IMR-90 (cell line): ENCODE data around the gene ALK. TPM values are rescaled to one million over a fixed set of nuclear protein-coding genes. Genes with fewer than 3 reads are reported as not detected.

Source experiments
- ATAC-seq: fragments of 200-7000 bp; cut with Tn5 transposase; 2 replicates; pipeline ENCODE4 v1.9.1; 2020; ENCODE audit warnings: low read depth, mild to moderate bottlenecking, moderate library complexity
- BruUV-seq: library from RNA; stranded (reverse); fragments of 400-500 nt; replicated peaks from 2 replicates; lab custom pipeline; 2021; lab: Mats Ljungman, UMichigan
- CTCF ChIA-PET: fragments of 300-600 bp; formaldehyde crosslinking; extraction: SDS; loops from one replicate; lab custom pipeline; 2021; ENCODE audit warnings: antibody characterized with exemption; lab: Yijun Ruan, JAX
- POLR2A ChIA-PET: fragments of 300-600 bp; sonication (Branson Sonifier 250); formaldehyde crosslinking; loops from one replicate; lab custom pipeline; 2022; ENCODE audit warnings: antibody characterized with exemption; ENCODE audit not compliant: unreplicated experiment; lab: Charles Lee
- DNase-seq: peaks from one replicate; pipeline ENCODE4 v3.0.0; 2013
- H2AFZ ChIP-seq: replicated peaks from 2 replicates; pipeline ENCODE3; 2013; ENCODE audit warnings: low read length, mild to moderate bottlenecking; ENCODE audit not compliant: poor library complexity
- H2AK5ac ChIP-seq: 2 replicates; pipeline ENCODE4 v1.6.1; 2013; ENCODE audit warnings: low read depth, low read length, inconsistent platforms
- H2AK9ac ChIP-seq: replicated peaks from 2 replicates; pipeline ENCODE3; 2013; ENCODE audit warnings: mild to moderate bottlenecking, low read depth, low read length, moderate library complexity; ENCODE audit not compliant: poor library complexity
- H2BK120ac ChIP-seq: 2 replicates; pipeline ENCODE4 v1.6.1; 2013; ENCODE audit warnings: low read depth, low read length, inconsistent platforms
- H2BK15ac ChIP-seq: 3 replicates; pipeline ENCODE4 v1.6.1; 2013; ENCODE audit warnings: low read depth, low read length, inconsistent platforms
- H2BK20ac ChIP-seq: 2 replicates; pipeline ENCODE4 v1.6.1; 2013; ENCODE audit warnings: low read depth, mild to moderate bottlenecking, inconsistent platforms, low read length, moderate library complexity
- H2BK5ac ChIP-seq: 2 replicates; pipeline ENCODE4 v1.6.1; 2013; ENCODE audit warnings: mild to moderate bottlenecking, low read depth, low read length, inconsistent platforms; ENCODE audit not compliant: poor library complexity, severe bottlenecking
- H3K14ac ChIP-seq: replicated peaks from 2 replicates; pipeline ENCODE4 v1.6.1; 2013; ENCODE audit warnings: low read depth, low read length, inconsistent platforms
- H3K18ac ChIP-seq: 2 replicates; pipeline ENCODE4 v1.6.1; 2013; ENCODE audit warnings: low read depth, low read length, control low read depth
- H3K23ac ChIP-seq: 2 replicates; pipeline ENCODE4 v1.6.1; 2013; ENCODE audit warnings: low read depth, low read length, inconsistent platforms
- H3K27ac ChIP-seq: 2 replicates; pipeline ENCODE4 v1.5.1; 2013; ENCODE audit warnings: mild to moderate bottlenecking, control low read depth, low read length; ENCODE audit not compliant: insufficient read depth
- H3K27me3 ChIP-seq: 2 replicates; pipeline ENCODE4 v1.6.1; 2013; ENCODE audit warnings: low read length; ENCODE audit not compliant: control insufficient read depth, insufficient read depth
- H3K36me3 ChIP-seq: 2 replicates; pipeline ENCODE4 v1.6.1; 2013; ENCODE audit warnings: low read length, mixed read lengths; ENCODE audit not compliant: control insufficient read depth, insufficient read depth
- H3K4ac ChIP-seq: 2 replicates; pipeline ENCODE4 v1.6.1; 2013; ENCODE audit warnings: low read depth, low read length, inconsistent platforms
- H3K4me1 ChIP-seq: 2 replicates; pipeline ENCODE4 v1.6.1; 2013; ENCODE audit warnings: low read length, mixed read lengths; ENCODE audit not compliant: control insufficient read depth, insufficient read depth
- H3K4me2 ChIP-seq: 2 replicates; pipeline ENCODE4 v1.6.1; 2013; ENCODE audit warnings: low read depth, mild to moderate bottlenecking, control low read depth, low read length, moderate library complexity
- H3K4me3 ChIP-seq: 2 replicates; pipeline ENCODE4 v1.5.1; 2013; ENCODE audit warnings: low read depth, mild to moderate bottlenecking, control low read depth, low read length, moderate library complexity; ENCODE audit not compliant: insufficient read depth
- H3K56ac ChIP-seq: 2 replicates; pipeline ENCODE4 v1.6.1; 2013; ENCODE audit warnings: low read length, inconsistent platforms; ENCODE audit not compliant: insufficient read depth; ENCODE audit errors: extremely low read depth
- H3K79me1 ChIP-seq, 2 experiments: 2 replicates each; pipeline ENCODE4 v1.6.1; 2013; ENCODE audit warnings: low read length in 2 of 2, inconsistent platforms in 1 of 2, low read depth in 1 of 2
- H3K9ac ChIP-seq: 2 replicates; pipeline ENCODE4 v1.6.1; 2013; ENCODE audit warnings: low read depth, low read length, control low read depth
- H3K9me1 ChIP-seq: 2 replicates; pipeline ENCODE4 v1.6.1; 2013; ENCODE audit warnings: low read length, inconsistent platforms; ENCODE audit not compliant: insufficient read depth
- H3K9me3 ChIP-seq: 2 replicates; pipeline ENCODE4 v1.6.1; 2013; ENCODE audit warnings: low read length; ENCODE audit not compliant: control insufficient read depth, insufficient read depth
- H4K20me1 ChIP-seq: 2 replicates; pipeline ENCODE4 v1.6.1; 2013; ENCODE audit warnings: low read length, inconsistent platforms; ENCODE audit not compliant: insufficient read depth
- H4K5ac ChIP-seq: 2 replicates; pipeline ENCODE4 v1.6.1; 2013; ENCODE audit warnings: mild to moderate bottlenecking, low read depth, low read length, control low read depth
- H4K8ac ChIP-seq, 2 experiments: 2 replicates each; pipeline ENCODE4 v1.6.1; 2013; ENCODE audit warnings: low read depth in 2 of 2, low read length in 2 of 2, control low read depth in 1 of 2, inconsistent platforms in 1 of 2
- H4K91ac ChIP-seq: 2 replicates; pipeline ENCODE4 v1.6.1; 2013; ENCODE audit warnings: low read depth, low read length, inconsistent platforms; ENCODE audit not compliant: insufficient read depth
- BHLHE40 ChIP-seq: fragments of 150-350 bp; IDR thresholded peaks from 2 replicates; pipeline ENCODE4 v1.6.1; 2016; ENCODE audit warnings: mild to moderate bottlenecking, low read depth, low read length
- CEBPB ChIP-seq: IDR thresholded peaks from 2 replicates; pipeline ENCODE4 v1.6.1; 2012; ENCODE audit warnings: low read depth, low read length, improper control_type of control experiment
- CHD1 ChIP-seq: IDR thresholded peaks from 2 replicates; pipeline ENCODE4 v1.6.1; 2012; ENCODE audit warnings: low read depth, low read length, improper control_type of control experiment
- CTCF ChIP-seq: conservative IDR thresholded peaks from 2 replicates; pipeline ENCODE4 v1.5.1; 2012; ENCODE audit warnings: mild to moderate bottlenecking, low read depth, low read length, improper control_type of control experiment
- ELK1 ChIP-seq: fragments of 150-350 bp; IDR thresholded peaks from 2 replicates; pipeline ENCODE4 v1.6.1; 2016; ENCODE audit warnings: low read depth, mild to moderate bottlenecking, low read length, moderate library complexity, borderline replicate concordance
- FOS ChIP-seq: fragments of 150-350 bp; IDR thresholded peaks from 2 replicates; pipeline ENCODE4 v1.6.1; 2016; ENCODE audit warnings: low read depth, low read length
- MAFK ChIP-seq: IDR thresholded peaks from 2 replicates; pipeline ENCODE4 v1.6.1; 2012; ENCODE audit warnings: low read depth, low read length, improper control_type of control experiment
- NFE2L2 ChIP-seq: fragments of 150-350 bp; IDR thresholded peaks from 2 replicates; pipeline ENCODE4 v1.6.1; 2016; ENCODE audit warnings: low read depth, mild to moderate bottlenecking, low read length
- POLR2A ChIP-seq: IDR thresholded peaks from 2 replicates; pipeline ENCODE4 v1.6.1; 2012; ENCODE audit warnings: mild to moderate bottlenecking, low read depth, low read length
- RAD21 ChIP-seq: IDR thresholded peaks from 2 replicates; pipeline ENCODE4 v1.6.1; 2012; ENCODE audit warnings: low read length, improper control_type of control experiment
- RCOR1 ChIP-seq: IDR thresholded peaks from 2 replicates; pipeline ENCODE4 v1.6.1; 2012; ENCODE audit warnings: mild to moderate bottlenecking, low read length, improper control_type of control experiment; ENCODE audit not compliant: insufficient replicate concordance
- RFX5 ChIP-seq: IDR thresholded peaks from 2 replicates; pipeline ENCODE4 v1.8.0; 2012; ENCODE audit warnings: low read depth, mild to moderate bottlenecking, low read length, moderate library complexity
- SMC3 ChIP-seq: fragments of 150-350 bp; IDR thresholded peaks from 2 replicates; pipeline ENCODE4 v1.6.1; 2016; ENCODE audit warnings: low read depth, mild to moderate bottlenecking, antibody characterized with exemption, low read length, moderate library complexity
- USF2 ChIP-seq: fragments of 150-350 bp; IDR thresholded peaks from 2 replicates; pipeline ENCODE4 v1.6.1; 2017; ENCODE audit warnings: mild to moderate bottlenecking, antibody characterized with exemption, low read length, low read depth
- WGBS, 2 experiments: methylation state at CpG; one replicate each; pipeline versions ENCODE4 v1.1.5 to v1.1.7; 2013; ENCODE audit warnings: missing lambda C conversion rate in 2 of 2; ENCODE audit not compliant: insufficient read length in 1 of 2; ENCODE audit errors: extremely low coverage in 2 of 2; 5-methylcytosine and 5-hydroxymethylcytosine counted together
- dilution Hi-C: fragments of 300-500 bp; cut with HindIII; formaldehyde crosslinking; loops from one replicate; pipeline ENCODE4 v1.14.3; 2018; ENCODE audit warnings: low sequenced_read_pairs; ENCODE audit not compliant: unreplicated experiment
- in situ Hi-C: fragments of 300-500 bp; cut with MboI; formaldehyde crosslinking; loops from 3 replicates; pipeline ENCODE4 v1.14.3; 2019; ENCODE audit warnings: low sequenced_read_pairs, inconsistent platforms, mixed read lengths
- intact Hi-C: fragments of 100-400 bp; cut with micrococcal nuclease; formaldehyde crosslinking; loops from 2 replicates; pipeline ENCODE4 v1.10.0; 2022
- polyA plus RNA-seq, 3 experiments: library from polyadenylated mRNA; depleted of rRNA; stranded (reverse); fragments of >200 nt; gene quantifications; 2 replicates each; pipeline ENCODE4 v1.2.3, GENCODE V29; 2012; ENCODE audit warnings: low replicate concordance in 1 of 3
- total RNA-seq: library from RNA; depleted of rRNA; stranded (reverse); fragments of >200 nt; gene quantifications from 2 replicates; pipeline ENCODE4 v1.2.3, GENCODE V29; 2012

ALK gene
- total and polyA plus RNA-seq, 2 of the 4 experiments (the other 2 are of a cell fraction) = not detected

GRCh38 chr2:29233428-29233827, 688.0 kb downstream of the ALK start:
- no peak overlapping the region for H2BK20ac ChIP-seq
- DNase-seq (no peak), ATAC-seq (no peak)
- no peak overlapping the region for H3K18ac ChIP-seq
- no peak overlapping the region for H3K27ac ChIP-seq
- no peak overlapping the region for H3K14ac ChIP-seq
- dilution Hi-C loops (no loop called here), intact Hi-C loops (no loop called here), in situ Hi-C loops (no loop called here)
- H2BK5ac ChIP-seq = no peak overlapping the region
- ChIA-PET CTCF (no interaction called here), POLR2A (no interaction called here)
- no peaks in the 10 kb centered on the region for H3K9me1 ChIP-seq
- H3K36me3 ChIP-seq = no peaks in the 10 kb centered on the region
- BruUV-seq = no TSS peak
- TF ChIP-seq CHD1 (no peak), RFX5 (no peak), FOS (no peak), POLR2A (no peak), ELK1 (no peak), MAFK (no peak), RCOR1 (no peak), CTCF (no peak), RAD21 (no peak), CEBPB (no peak), SMC3 (no peak), BHLHE40 (no peak), USF2 (no peak), NFE2L2 (no peak)
- no peak overlapping the region for H4K91ac ChIP-seq
- peaks cover 56% of the 10 kb centered on the region for H3K27me3 ChIP-seq
- H3K9me3 ChIP-seq = no peaks in the 10 kb centered on the region
- H4K8ac ChIP-seq = no peak overlapping the region
- no peak overlapping the region for H3K4ac ChIP-seq
- 71% methylated on average over 3 of the region's 6 CpGs; no CpG with 5 or more reads in 1 of the 2 experiments for WGBS, 2 experiments
- H3K9ac ChIP-seq = no peak overlapping the region
- H2AK5ac ChIP-seq = no peak overlapping the region
- H2AFZ ChIP-seq = no peak overlapping the region
- 0 out of 2 replicates have a peak, but pooled peaks cover under 1% of the 10 kb centered on the region for H3K4me1 ChIP-seq
- no peak overlapping the region for H2BK15ac ChIP-seq
- H3K23ac ChIP-seq = no peak overlapping the region
- H3K79me1 ChIP-seq = no peaks in the 10 kb centered on the region
- no peaks in the 10 kb centered on the region for H4K20me1 ChIP-seq
- H3K4me2 ChIP-seq = no peak overlapping the region
- no peak overlapping the region for H3K4me3 ChIP-seq
- no peak overlapping the region for H2AK9ac ChIP-seq
- H4K5ac ChIP-seq = no peak overlapping the region
- no peak overlapping the region for H2BK120ac ChIP-seq
- H3K56ac ChIP-seq = no peak overlapping the region
